ENCODE results near the gene LMX1B.

GRCh38 chr9:126617823-126618165 lies 4.1 kb downstream of the LMX1B start:
- TF ChIP-seq, protein P1, sequence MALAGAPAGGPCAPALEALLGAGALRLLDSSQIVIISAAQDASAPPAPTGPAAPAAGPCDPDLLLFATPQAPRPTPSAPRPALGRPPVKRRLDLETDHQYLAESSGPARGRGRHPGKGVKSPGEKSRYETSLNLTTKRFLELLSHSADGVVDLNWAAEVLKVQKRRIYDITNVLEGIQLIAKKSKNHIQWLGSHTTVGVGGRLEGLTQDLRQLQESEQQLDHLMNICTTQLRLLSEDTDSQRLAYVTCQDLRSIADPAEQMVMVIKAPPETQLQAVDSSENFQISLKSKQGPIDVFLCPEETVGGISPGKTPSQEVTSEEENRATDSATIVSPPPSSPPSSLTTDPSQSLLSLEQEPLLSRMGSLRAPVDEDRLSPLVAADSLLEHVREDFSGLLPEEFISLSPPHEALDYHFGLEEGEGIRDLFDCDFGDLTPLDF (CRISPR knock-in tag; IDR thresholded peaks at IDR 0.05), result no peak
- no peak for TF ChIP-seq ARID4B (CRISPR knock-in tag; IDR thresholded peaks at IDR 0.05; ENCODE audit: borderline replicate concordance)
- no peak for TF ChIP-seq CTCF (IDR thresholded peaks at IDR 0.05)
- TF ChIP-seq ZNF121 (CRISPR knock-in tag; IDR thresholded peaks at IDR 0.05), result no peak
- TF ChIP-seq FOXP1 (CRISPR knock-in tag; IDR thresholded peaks at IDR 0.05; ENCODE audit: borderline replicate concordance), result no peak
- no peak for TF ChIP-seq RELA (CRISPR knock-in tag; IDR thresholded peaks at IDR 0.05; ENCODE audit: borderline replicate concordance)
- TF ChIP-seq, protein P2, sequence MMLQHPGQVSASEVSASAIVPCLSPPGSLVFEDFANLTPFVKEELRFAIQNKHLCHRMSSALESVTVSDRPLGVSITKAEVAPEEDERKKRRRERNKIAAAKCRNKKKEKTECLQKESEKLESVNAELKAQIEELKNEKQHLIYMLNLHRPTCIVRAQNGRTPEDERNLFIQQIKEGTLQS (CRISPR knock-in tag; conservative IDR thresholded peaks at IDR 0.05), result no peak

Data from WTC11 (cell line).